ENCODE results near the gene FRMD7.
"Not testable (repeated sequence)": the region's sequence is repeated elsewhere in the genome, so short reads cannot be mapped to it uniquely, and the experiment has no call there.

FRMD7 gene

GRCh38 chrX:132093239-132093860, 34.5 kb downstream of the FRMD7 start:
- no peak for DNase-seq (ENCODE audit: low read depth)

GRCh38 chrX:132092439-132093065, 35.3 kb downstream of the FRMD7 start:
- no peak for DNase-seq (ENCODE audit: low read depth)

- DNase-seq (ENCODE audit: low read depth), result no peak
Observed at GRCh38 chrX:132090403-132091159, 37.2 kb downstream of the FRMD7 start.

DNA sequence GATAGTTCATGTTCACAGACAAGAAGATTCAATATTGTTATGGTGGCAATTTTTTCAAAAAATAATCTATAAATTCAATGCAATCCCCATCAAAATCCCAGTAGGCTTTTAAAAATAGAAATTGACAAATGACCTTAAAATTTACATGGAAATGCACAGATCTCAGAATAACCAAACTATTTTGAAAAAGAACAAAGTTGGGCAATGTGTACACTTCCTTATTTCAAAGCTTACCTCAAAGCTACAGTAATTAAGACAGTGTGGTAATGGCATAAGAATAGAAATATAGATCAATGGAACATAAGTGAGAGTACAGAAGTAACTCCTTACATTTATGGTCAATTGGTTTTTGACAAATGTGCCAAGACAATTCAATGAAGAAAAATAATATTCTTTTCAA, 39.0 kb downstream of the FRMD7 start:
- DNase-seq (ENCODE audit: low read depth), result no peak

DNA sequence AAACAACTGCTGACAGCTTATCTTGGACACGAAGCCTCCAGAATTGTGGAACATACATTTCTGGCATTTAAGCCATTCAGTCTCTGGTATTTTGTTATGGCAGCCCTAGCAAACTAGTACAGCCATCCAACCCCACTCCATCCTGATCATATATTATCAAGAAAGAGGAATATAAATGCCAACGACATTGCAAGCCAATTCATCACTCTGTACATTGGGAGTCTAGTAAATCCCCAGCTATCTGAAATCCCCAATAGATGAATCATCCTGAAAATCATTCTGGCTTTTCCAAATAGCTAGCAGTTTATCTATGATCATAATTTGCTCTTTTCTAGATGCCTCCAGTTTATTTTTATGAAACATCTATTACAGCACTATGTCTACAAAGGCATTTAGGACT, 41.1 kb downstream of the FRMD7 start:
- DNase-seq (ENCODE audit: low read depth), result peak; percentile 17

- no peak for DNase-seq (ENCODE audit: low read depth)
Observed at GRCh38 chrX:132085786-132086185, 42.0 kb downstream of the FRMD7 start.

DNA sequence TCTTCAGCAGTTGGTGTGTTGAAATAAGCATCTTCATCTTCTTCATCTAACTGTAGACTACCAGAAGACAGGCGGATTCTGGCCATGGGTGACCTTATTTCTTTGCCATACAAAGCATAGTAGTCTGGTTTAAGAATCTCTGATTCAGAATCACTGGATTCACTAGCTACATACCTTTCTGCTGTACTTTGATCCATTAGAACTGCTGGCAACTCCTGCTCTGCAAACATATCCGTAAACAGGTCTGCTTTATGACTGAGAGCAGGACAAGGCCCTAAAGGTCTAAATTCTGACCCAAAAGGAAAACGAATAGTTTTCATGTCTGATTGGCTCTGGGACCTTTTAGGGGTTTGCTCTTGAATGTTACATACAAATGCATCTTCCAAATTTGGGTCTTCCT, 49.9 kb downstream of the FRMD7 start:
- no peak for DNase-seq (ENCODE audit: low read depth)

- DNase-seq (ENCODE audit: low read depth), result no peak
Observed at GRCh38 chrX:132077414-132077813, 50.4 kb downstream of the FRMD7 start.

- DNase-seq (ENCODE audit: low read depth), result no peak
Observed at GRCh38 chrX:132071254-132071653, 56.6 kb downstream of the FRMD7 start.

- no peak for DNase-seq (ENCODE audit: low read depth)
Observed at GRCh38 chrX:132068405-132068804, 59.4 kb downstream of the FRMD7 start.

GRCh38 chrX:132063862-132064261, 64.0 kb downstream of the FRMD7 start:
- DNase-seq (ENCODE audit: low read depth), result no peak

DNA sequence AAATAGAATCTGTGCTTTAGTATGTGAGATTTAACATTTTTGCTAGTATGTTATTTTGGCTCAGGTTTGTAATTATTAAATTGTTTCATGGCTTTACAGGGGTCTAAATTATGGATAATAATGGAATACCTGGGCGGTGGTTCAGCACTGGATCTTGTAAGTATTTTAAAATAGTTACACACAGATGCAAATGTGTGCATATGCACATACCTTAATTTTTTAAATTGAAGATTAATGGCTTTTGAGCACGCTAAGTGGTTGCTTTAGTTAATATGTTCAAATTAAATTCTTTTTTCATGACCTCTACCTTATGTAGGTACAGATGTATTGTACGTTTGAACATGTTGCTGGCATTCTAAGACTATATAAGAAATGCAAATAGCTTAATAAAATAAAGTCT, 64.5 kb downstream of the FRMD7 start:
- DNase-seq (ENCODE audit: low read depth), result no peak

DNA sequence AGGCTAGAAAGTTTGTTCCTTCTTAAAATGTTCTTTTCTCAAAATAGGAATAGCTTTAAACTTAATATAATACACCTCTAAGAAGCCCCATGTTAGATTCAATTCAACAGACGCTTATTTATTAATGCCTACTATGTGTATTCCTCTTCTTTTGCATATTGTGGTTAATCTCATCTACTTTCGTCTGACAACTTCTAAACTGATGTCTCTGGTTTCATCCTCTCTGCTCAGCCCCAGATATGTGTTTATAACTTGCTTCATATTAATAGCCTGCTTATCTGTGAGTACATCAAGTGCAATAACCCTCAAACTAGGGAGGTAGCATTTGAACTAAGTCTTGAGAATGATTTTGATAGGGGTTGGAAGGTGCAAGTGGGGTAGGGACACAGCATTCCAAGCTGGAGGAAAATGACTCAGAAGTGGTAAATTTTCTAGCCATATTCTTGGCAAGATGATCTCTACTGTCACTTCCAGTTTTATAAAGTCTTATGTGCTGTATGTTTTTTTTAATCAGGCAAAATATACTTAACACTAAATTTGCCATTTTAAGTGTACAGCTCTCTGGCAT, 67.8 kb downstream of the FRMD7 start:
- no peak for DNase-seq (ENCODE audit: low read depth)

- DNase-seq (ENCODE audit: low read depth), result no peak
Observed at GRCh38 chrX:132058975-132059374, 68.8 kb downstream of the FRMD7 start.

DNA sequence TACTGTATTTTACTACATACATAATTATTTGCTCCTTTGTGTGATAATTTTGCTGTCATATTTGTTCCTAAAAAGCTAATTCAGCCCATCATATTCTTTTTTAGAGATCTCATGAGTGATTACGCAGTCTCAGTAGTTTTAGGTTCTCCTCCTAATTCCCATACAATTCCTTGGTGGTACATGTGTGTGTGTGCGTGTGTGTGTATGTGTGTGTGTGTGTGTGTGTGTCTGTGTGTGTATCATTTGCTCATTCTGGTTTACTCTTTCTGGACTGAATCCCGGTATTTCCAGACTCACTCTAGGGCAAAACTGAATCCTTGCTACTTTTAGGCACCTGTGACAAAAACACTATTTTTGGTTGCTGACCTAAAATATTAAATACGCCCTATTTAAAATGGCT, 69.8 kb downstream of the FRMD7 start:
- DNase-seq (ENCODE audit: low read depth), result no peak

DNA sequence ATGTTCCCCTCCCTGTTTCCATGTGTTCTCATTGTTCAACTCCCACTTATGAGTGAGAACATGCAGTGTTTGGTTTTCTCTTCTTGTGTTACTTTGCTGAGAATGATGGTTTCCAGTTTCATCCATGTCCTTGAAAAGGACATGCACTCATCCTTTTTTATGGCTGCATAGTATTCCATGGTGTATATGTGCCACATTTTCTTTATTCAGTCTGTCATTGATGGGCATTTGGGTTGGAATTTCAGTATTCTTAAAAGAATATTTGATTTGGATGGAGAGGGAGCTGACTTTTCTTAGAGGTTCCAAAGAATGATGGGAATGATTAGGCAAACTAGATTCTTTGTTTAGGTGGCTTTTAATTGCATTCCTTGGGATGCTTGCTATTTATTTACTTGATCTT, 76.0 kb downstream of the FRMD7 start:
- not testable (repeated sequence) for DNase-seq (ENCODE audit: low read depth)

DNA sequence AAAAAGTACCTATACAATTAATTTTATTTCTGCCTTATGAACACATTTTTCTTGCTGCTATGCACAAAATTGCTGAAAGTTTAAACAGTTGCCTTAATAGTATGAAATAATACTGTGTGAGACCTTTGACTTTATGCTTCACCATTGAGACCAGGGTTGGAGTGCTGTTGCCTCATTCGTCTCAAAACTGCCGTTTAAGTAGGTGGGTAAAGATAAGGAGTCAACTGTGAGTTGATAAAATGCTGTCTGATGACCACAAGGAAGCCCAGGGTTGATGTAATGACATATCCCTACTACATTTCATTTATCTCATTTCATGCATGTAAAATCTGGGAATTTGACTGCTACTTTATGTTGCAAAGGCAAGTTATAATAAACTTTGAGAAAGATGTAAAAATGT, 81.3 kb downstream of the FRMD7 start:
- no peak for DNase-seq (ENCODE audit: low read depth)

- no peak for DNase-seq (ENCODE audit: low read depth)
Observed at GRCh38 chrX:132045456-132045855, 82.4 kb downstream of the FRMD7 start.

DNA sequence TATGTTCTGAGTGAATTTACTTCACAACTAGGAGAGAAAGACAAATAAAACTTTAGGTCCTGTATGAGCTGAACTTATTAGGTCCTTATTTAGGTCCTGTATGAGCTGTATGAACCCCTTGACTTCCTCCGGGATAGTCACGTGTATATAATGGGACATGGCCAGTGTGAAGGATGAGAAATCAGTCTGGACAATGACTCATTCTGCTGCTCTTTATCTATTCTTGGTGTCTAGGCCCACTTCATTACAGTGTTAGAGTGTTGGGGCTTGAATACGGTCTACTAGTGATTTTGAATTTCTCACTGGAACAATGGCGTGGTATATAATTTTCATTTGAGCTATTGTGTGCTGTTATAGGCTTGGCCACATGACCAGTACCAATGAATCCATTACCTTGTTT, 82.9 kb downstream of the FRMD7 start:
- DNase-seq (ENCODE audit: low read depth), result no peak

GRCh38 chrX:132043977-132044376, 83.8 kb downstream of the FRMD7 start:
- no peak for DNase-seq (ENCODE audit: low read depth)

DNA sequence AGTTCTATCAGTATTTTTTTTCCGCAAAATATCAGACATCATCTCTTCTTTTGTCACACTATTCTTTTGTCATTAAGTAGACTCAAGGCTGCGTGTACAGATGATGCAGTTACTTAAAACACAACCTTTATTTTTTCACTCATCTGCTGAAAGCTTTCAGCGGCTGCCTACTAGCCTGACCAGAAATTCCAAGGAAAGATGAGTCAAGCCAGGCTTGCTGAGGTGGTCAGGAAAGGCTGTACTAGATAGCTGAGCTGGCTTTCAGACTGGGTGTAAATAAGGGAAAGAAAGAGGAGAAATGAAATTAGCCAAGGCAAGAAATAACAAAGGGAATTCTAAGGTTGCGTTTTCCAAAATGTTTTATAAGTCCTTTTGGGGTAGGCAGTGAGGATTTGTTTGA, 86.8 kb downstream of the FRMD7 start:
- no peak for DNase-seq (ENCODE audit: low read depth)

DNA sequence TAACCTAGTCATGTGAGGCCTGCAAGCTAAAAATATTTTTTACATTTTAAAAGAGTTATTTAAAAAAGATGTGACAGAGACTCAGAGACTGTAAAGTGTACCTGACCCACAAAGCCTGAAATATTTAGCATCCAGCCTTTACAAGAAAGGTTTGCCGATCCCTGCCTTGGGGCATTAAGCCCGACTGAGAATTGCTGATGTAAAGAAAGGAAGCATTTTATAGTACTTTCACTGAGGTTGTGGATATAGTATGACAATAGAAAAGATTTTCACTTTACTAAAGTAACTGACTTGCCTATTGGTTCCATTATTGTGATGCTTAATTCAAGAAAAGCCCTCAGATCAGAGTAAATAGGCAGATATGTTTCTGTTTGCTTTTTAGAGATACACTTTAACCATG, 87.8 kb downstream of the FRMD7 start:
- no peak for DNase-seq (ENCODE audit: low read depth)

DNA sequence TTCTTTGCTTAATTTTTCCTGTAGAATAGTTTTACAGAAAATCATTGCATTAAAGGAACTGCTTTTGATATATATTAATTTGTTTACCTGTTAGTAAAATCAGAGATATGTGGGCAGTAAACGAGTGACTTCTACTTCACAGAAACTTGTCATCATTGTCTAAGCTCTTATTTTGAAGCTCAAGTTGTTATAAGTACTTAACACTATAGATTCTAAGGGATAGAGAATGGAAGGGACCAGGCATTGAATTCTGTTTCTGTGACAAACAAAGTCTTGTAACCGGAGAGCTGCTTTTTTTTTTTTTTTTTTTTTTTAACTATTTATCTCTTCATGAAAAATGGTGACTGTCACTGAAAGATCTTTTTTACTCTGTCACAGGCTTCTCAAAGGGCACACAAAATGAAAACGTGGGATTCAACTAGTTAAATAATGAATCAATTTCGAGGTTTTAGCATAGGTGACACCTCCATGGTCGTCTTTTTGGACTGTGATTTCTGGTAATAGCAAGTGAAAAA, 90.3 kb downstream of the FRMD7 start:
- DNase-seq (ENCODE audit: low read depth), result no peak

Measured in non-pigmented ciliary epithelial cell (primary cell).